Naive thymus-derived CD8-positive, alpha-beta T cell (primary cell): ENCODE measurements around the gene PKNOX2. TPM values are rescaled to one million over a fixed set of nuclear protein-coding genes. Genes with fewer than 3 reads are reported as not detected.

Experiments
- ATAC-seq, 2 donors: fragments of 150-1000 bp; cut with Tn5 transposase in 1 of 2; sonication (Bioruptor Pico), chemical (Tn5 transposase) in 1 of 2; 1 replicate in 1 of 2; 2 replicates in 1 of 2; pipeline ENCODE4 v1.10.0; 2021; ENCODE audit warnings: mild to moderate bottlenecking in 2 of 2, moderate library complexity in 2 of 2
- POLR2A ChIA-PET: fragments of 350-600 bp; sonication (Branson Sonifier 250); formaldehyde crosslinking; loops from one replicate; lab custom pipeline; 2021; ENCODE audit warnings: antibody characterized with exemption; lab: Charles Lee
- DNase-seq, 10 donors: peaks; one replicate each; pipeline versions ENCODE4 v3.0.0 to v3.0.0-alpha.2; 2020 to 2022
- H3K27ac Mint-ChIP-seq, 10 donors: one replicate each; pipeline ENCODE4 v1.8.0; 2020 to 2022; ENCODE audit warnings: mild to moderate bottlenecking in 10 of 10, mixed read lengths in 10 of 10, moderate library complexity in 4 of 10, inconsistent platforms in 1 of 10
- H3K27me3 Mint-ChIP-seq, 5 donors: one replicate each; pipeline ENCODE4 v1.8.0; 2021 to 2022; ENCODE audit warnings: mixed read lengths in 5 of 5
- H3K36me3 Mint-ChIP-seq, 3 donors: one replicate each; pipeline ENCODE4 v1.8.0; 2020 to 2022; ENCODE audit warnings: mixed read lengths in 3 of 3, mild to moderate bottlenecking in 2 of 3, inconsistent platforms in 1 of 3
- H3K4me1 Mint-ChIP-seq, 4 donors: one replicate each; pipeline ENCODE4 v1.8.0; 2021 to 2022; ENCODE audit warnings: mixed read lengths in 4 of 4
- H3K4me3 Mint-ChIP-seq, 10 donors: one replicate each; pipeline ENCODE4 v1.8.0; 2020 to 2022; ENCODE audit warnings: mild to moderate bottlenecking in 10 of 10, mixed read lengths in 10 of 10, moderate library complexity in 6 of 10, inconsistent platforms in 1 of 10
- H3K9me3 Mint-ChIP-seq, 9 donors: one replicate each; pipeline ENCODE4 v1.8.0; 2020 to 2022; ENCODE audit warnings: mixed read lengths in 9 of 9, mild to moderate bottlenecking in 3 of 9, inconsistent platforms in 1 of 9, moderate library complexity in 1 of 9
- polyA plus RNA-seq, 3 donors: library from polyadenylated mRNA; unstranded; fragments of 300-500 nt; fragmentation: Illumina TruSeq; gene quantifications; one replicate each; pipeline ENCODE4 v1.2.3, GENCODE V29; 2021
- total RNA-seq, 8 experiments: library from RNA in 2 of 8; stranded (reverse) in 2 of 8; gene quantifications; one replicate each; pipeline ENCODE4 v1.2.3 and lab custom pipeline; 2021 to 2026

PKNOX2 gene
- total and polyA plus RNA-seq, 5 experiments from 2014 or later: not detected

DNA sequence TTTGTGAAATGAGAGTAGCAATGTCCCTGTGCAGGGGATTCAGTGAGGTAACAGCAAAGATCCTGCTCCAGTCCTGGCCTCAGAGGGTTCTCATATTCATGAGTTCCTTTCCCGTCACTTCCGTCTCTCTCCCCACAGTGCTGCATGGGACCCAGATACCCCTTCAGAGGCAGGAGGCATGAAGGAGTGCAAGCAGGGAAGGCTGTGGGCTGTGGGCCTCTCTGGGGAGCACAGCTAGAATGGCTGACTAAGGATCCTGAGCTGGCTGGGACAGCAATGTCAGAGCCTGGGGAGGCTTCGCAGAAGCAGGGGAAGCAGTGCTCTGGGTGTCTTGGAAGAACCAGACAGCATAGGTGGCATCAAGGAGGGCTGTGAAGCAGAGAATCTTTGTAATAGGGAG is 13.0 kb downstream of the PKNOX2 start:
- peak in 1 of 10 donors; percentile 44 for DNase-seq

DNA sequence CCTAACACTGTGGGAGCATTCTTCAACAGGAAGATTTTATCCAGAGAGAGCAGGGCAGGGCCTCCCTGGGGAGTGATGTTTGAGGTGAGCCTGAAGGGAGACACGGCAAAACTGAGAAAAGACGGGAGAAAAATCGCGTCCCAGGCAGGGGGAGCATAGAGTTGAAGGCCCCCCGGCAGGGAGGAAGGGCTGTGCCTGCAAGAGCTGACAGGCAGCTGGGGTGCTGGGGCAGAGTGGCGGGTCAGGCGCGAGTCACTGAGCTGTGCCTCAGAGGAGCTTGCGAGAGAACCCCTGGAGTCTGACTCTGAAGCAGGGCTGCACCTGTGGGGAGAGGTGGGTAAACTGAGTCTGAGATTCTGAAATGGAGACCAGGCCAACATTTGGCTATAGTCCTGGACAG is 14.8 kb downstream of the PKNOX2 start:
- H3K9me3 Mint-ChIP-seq: no peaks in the 10 kb centered on the region
- no peak for DNase-seq

More for the DNA sequence above, 13.0 kb downstream of the PKNOX2 start:
- H3K4me3 Mint-ChIP-seq: no peak overlapping the region
- POLR2A ChIA-PET: no interaction called here
- no peak for ATAC-seq
- H3K4me1 Mint-ChIP-seq: peaks cover 0 to 3% (median 0%) of the 10 kb centered on the region in 4 donors
- peaks cover 25 to 93% (median 59%) of the 10 kb centered on the region in 5 donors for H3K27me3 Mint-ChIP-seq
- no peak overlapping the region for H3K27ac Mint-ChIP-seq
- H3K9me3 Mint-ChIP-seq: no peaks in the 10 kb centered on the region
- no peaks in the 10 kb centered on the region for H3K36me3 Mint-ChIP-seq

DNA sequence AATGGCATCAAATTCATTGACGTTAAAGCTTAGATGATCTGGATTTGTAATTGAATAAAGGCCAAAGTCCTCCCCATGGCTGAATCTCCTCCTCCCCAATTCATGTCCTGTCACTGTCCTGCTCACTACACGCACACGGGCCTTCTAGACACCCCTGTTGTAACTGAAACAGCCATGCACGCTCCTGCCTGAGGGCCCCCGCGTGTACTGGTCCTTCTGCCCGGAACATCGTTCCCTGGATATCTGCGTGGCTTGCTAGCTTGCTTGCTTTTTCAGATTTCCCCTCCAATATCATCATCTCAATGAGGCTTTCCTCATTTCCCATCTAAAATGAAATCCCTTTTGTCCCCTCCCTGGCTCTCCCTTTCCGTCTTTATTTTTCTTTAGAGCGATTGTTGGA is 15.3 kb downstream of the PKNOX2 start:
- peaks cover 26 to 84% (median 43%) of the 10 kb centered on the region in 5 donors for H3K27me3 Mint-ChIP-seq
- H3K4me1 Mint-ChIP-seq: peaks cover 0 to 3% (median 0%) of the 10 kb centered on the region in 4 donors
- H3K36me3 Mint-ChIP-seq: no peaks in the 10 kb centered on the region
- no peak overlapping the region for H3K27ac Mint-ChIP-seq
- no peak for ATAC-seq
- POLR2A ChIA-PET: no interaction called here
- no peaks in the 10 kb centered on the region for H3K9me3 Mint-ChIP-seq
- DNase-seq: no peak
- H3K4me3 Mint-ChIP-seq: no peak overlapping the region

More for the DNA sequence above, 14.8 kb downstream of the PKNOX2 start:
- Mint-ChIP-seq H3K4me1 (peaks cover 0 to 3% (median 0%) of the 10 kb centered on the region in 4 donors), H3K4me3 (no peak overlapping the region), H3K27ac (no peak overlapping the region), H3K36me3 (no peaks in the 10 kb centered on the region), H3K27me3 (peaks cover 25 to 84% (median 46%) of the 10 kb centered on the region in 5 donors)
- POLR2A ChIA-PET: no interaction called here
- ATAC-seq: no peak

DNA sequence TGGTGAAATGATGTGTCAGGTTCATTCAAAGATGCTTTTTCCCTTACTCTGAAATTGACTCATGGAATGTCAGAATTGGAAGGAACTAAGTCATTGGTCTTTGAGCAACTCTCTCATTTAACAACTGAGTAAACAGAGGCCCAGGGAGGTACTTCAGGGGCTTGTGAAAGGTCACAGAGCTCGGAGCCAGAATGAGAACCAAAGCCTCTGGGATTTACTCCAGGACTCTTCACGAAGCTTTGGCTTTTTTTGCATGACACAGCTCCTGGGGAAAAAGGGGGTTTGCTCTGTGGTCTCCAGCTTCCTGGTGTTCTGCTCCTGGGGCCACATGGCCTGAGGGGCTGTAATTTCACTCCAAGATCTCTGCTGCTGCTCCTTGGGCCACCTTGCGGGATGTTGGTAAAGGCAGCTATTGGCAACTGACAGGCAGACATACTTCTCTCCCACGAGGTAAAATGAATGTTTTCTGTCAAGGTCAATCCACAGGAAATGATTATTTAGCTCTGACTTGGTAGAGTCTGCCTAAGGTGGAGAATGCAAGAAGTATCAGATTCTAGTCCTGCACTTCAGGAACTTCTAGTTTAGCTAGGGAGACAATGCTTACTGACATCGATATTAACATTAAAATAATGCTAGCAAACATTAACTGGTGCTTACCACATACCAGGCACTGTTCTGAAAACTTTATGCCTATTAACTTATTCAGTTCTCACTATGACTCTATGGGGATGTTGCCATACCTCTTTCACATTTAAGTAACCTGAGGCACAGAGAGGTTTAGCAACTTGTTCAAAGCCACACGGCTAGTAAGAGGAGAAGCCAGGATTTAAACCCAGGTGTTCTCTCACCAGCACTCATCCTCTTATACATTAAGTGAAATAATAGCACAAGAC is 16.1 kb downstream of the PKNOX2 start:
- no peaks in the 10 kb centered on the region for H3K9me3 Mint-ChIP-seq
- no peaks in the 10 kb centered on the region for H3K36me3 Mint-ChIP-seq
- no peak for ATAC-seq
- no peak overlapping the region for H3K4me3 Mint-ChIP-seq
- peaks cover 30 to 84% (median 38%) of the 10 kb centered on the region in 5 donors for H3K27me3 Mint-ChIP-seq
- H3K4me1 Mint-ChIP-seq: peaks cover 0 to 2% (median 0%) of the 10 kb centered on the region in 4 donors
- no peak for DNase-seq
- H3K27ac Mint-ChIP-seq: no peak overlapping the region
- POLR2A ChIA-PET: no interaction called here

DNA sequence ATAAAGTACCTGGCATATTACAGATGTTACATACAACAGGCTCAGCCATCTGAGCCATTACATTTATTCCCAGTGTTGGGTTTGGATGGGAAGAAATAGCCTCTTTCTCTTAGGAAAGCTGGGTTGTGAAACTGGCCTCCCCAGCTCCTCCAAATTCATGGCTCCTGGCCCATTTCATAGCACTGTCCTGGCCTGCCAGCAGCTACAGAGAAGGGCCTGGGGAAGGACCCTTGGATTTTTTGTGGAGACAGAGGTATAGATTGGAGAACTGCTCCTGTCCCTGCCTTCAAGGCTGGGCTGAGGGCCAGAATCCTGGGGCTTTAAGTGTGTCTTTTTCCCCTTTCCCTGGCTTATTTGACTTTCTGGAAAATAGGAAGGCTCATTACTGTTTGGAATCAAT is 18.0 kb downstream of the PKNOX2 start:
- ATAC-seq: no peak
- POLR2A ChIA-PET: no interaction called here
- H3K36me3 Mint-ChIP-seq: peaks cover 0 to 4% (median 0%) of the 10 kb centered on the region in 3 donors

DNA sequence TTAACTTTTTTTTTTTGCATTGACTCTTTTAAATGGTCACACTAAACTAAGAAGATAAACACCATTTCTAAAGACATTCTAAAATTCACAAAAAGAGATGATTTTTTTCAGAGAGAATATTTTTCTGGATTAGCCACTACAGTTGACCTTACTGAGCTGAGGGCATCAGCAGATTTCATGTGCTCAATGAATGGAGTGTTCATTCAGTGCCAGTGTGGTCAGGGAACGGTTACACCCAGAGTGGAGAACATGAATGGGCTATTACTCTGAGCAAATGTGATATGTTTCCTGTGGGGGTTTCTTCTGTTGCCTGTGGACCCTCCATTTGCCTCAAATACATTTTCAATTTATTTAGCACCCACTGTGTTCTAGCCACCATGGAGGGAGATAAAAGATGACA is 19.1 kb downstream of the PKNOX2 start:
- Mint-ChIP-seq H3K27me3 (peaks cover 28 to 74% (median 31%) of the 10 kb centered on the region in 5 donors), H3K36me3 (peaks cover 0 to 4% (median 0%) of the 10 kb centered on the region in 3 donors), H3K4me3 (no peak overlapping the region), H3K9me3 (peaks cover 0 to 6% (median 3%) of the 10 kb centered on the region in 9 donors), H3K27ac (no peak overlapping the region), H3K4me1 (no peaks in the 10 kb centered on the region)
- POLR2A ChIA-PET: no interaction called here
- ATAC-seq: no peak
- DNase-seq: no peak

More for the DNA sequence above, 18.0 kb downstream of the PKNOX2 start:
- Mint-ChIP-seq H3K27ac (no peak overlapping the region), H3K9me3 (peaks cover 0 to 6% (median 2%) of the 10 kb centered on the region in 9 donors), H3K4me3 (no peak overlapping the region), H3K27me3 (peaks cover 28 to 80% (median 29%) of the 10 kb centered on the region in 5 donors), H3K4me1 (no peaks in the 10 kb centered on the region)
- no peak for DNase-seq

DNA sequence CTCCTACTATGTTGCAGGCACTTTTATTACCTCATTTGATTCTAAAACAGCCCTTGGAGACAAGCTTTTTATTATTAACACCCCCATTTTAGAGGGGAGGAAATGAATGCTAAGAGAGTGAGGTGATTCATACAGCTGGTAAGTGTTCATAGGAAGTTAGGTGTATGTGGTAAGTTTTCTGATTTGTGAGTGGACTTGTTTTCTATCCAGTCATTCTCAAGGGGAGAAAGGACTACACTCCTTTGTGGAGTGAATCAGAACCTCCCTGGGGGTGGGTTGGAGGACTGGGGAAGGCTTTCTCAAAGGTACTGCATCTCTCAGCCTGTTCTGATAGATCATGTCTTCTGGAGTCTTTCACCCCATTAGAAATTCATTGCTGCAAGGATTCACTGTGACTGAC is 23.5 kb downstream of the PKNOX2 start:
- H3K4me3 Mint-ChIP-seq: no peak overlapping the region
- POLR2A ChIA-PET: no interaction called here
- H3K4me1 Mint-ChIP-seq: peaks cover 0 to 2% (median 0%) of the 10 kb centered on the region in 4 donors
- peaks cover 0 to 4% (median 0%) of the 10 kb centered on the region in 3 donors for H3K36me3 Mint-ChIP-seq
- ATAC-seq (no peak), DNase-seq (no peak)
- peaks cover 38 to 85% (median 50%) of the 10 kb centered on the region in 5 donors for H3K27me3 Mint-ChIP-seq
- H3K27ac Mint-ChIP-seq: no peak overlapping the region
- peaks cover 0 to 11% (median 4%) of the 10 kb centered on the region in 9 donors for H3K9me3 Mint-ChIP-seq

DNA sequence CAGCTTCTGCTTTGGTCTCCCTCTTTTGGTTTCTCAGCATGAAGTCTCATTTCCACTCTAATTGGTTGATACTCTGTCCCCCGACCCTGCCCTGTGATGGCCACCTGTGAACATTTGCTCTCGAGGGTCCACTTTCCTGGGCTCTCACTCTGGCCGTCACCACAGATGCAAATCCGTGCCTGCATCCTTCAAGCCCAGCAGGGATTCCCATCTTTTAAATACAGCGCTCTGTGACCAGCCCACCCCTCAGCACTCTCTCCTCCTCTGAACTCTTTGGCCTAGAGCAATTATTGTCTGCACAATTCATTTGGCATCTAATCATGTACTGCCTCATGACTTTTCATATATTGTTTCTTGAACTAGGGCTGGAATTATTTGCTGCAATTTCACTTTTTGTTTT is 26.0 kb downstream of the PKNOX2 start:
- H3K4me3 Mint-ChIP-seq: no peak overlapping the region
- POLR2A ChIA-PET: no interaction called here
- ATAC-seq (no peak), DNase-seq (no peak)
- no peak overlapping the region for H3K27ac Mint-ChIP-seq
- peaks cover 36 to 87% (median 48%) of the 10 kb centered on the region in 5 donors for H3K27me3 Mint-ChIP-seq
- peaks cover 0 to 25% (median 10%) of the 10 kb centered on the region in 9 donors for H3K9me3 Mint-ChIP-seq
- peaks cover 0 to 13% (median 0%) of the 10 kb centered on the region in 3 donors for H3K36me3 Mint-ChIP-seq
- H3K4me1 Mint-ChIP-seq: peaks cover 0 to 2% (median 0%) of the 10 kb centered on the region in 4 donors

DNA sequence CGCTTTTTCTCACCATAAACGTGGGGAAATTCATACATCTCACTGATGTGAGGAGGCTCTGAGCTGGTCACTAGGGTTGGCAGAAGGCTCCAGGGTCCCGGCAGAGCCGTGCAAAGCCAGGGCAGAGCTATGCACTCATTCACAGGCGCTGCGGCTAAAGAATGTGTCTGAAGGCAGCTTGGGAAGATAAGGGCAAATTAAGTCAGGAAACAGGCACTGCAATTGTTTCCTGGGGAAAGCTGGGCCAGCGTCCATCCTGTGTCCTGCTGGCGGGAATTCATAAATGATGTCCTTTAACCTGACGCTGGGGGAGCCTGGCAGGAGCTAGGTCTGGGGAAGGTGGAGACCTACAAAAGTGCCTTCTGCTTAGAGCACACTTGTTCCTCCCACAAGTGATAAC is 27.6 kb downstream of the PKNOX2 start:
- DNase-seq: no peak
- Mint-ChIP-seq H3K36me3 (peaks cover 0 to 10% (median 0%) of the 10 kb centered on the region in 3 donors), H3K4me1 (peaks cover 0 to 2% (median 0%) of the 10 kb centered on the region in 4 donors), H3K27ac (no peak overlapping the region), H3K27me3 (peaks cover 31 to 72% (median 41%) of the 10 kb centered on the region in 5 donors), H3K9me3 (peaks cover 0 to 25% (median 8%) of the 10 kb centered on the region in 9 donors), H3K4me3 (no peak overlapping the region)
- POLR2A ChIA-PET: no interaction called here
- no peak for ATAC-seq

DNA sequence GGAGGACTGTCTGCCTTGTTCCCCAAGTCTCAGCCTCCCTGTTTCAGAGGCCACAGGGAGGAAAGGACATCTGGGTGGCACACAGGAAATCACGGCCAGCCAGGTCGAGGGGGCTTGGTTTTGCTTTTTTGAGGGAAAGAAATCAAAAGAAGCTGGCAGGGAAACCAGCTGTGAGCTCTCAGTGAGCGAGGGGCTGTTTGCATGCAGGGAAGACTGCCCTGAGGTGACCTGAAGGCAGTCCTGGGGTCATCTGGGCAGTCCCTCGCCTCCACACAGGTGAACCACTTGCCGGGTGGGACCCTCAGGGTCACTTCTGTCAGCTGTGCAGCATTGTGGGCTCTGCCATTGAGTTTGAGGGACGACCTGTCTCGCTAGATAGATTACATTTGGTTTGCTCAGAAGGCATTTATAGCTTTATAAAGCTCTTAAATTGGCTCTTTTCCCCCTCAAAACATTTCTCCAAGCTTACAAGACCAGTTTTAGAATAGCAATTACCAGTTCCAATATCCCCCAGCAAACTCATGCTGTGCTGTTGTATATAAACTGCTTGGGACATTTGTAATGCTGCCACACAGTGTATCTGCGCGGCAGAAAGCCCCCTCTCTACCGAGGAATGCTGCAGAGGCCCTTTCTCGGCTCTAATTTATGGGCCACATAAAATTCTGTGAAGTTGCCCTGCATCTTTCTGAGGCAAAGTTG is 28.3 kb downstream of the PKNOX2 start:
- peaks cover 0 to 22% (median 8%) of the 10 kb centered on the region in 9 donors for H3K9me3 Mint-ChIP-seq
- DNase-seq (no peak), ATAC-seq (no peak)
- POLR2A ChIA-PET: no interaction called here
- H3K27me3 Mint-ChIP-seq: peaks cover 29 to 75% (median 45%) of the 10 kb centered on the region in 5 donors
- H3K4me3 Mint-ChIP-seq: no peak overlapping the region
- H3K4me1 Mint-ChIP-seq: peaks cover 0 to 2% (median 0%) of the 10 kb centered on the region in 4 donors
- H3K27ac Mint-ChIP-seq: no peak overlapping the region
- H3K36me3 Mint-ChIP-seq: peaks cover 0 to 10% (median 0%) of the 10 kb centered on the region in 3 donors

DNA sequence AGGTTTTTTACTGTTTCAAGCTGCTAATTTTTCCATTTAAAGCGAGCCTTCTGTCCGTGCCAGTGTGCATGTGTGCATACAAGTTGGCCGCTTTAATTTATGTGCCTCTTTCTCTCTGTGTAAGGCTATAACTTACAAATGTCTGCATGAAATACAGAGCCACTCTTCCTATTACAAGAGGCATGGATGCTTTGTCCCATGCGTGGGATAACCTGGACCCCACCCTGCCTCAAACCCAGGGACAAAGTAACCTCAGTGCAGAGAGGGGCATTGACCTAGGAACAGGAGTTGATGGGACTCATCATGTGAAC is 28.8 kb downstream of the PKNOX2 start:
- Mint-ChIP-seq H3K4me3 (no peak overlapping the region), H3K27me3 (peaks cover 27 to 78% (median 44%) of the 10 kb centered on the region in 5 donors), H3K27ac (no peak overlapping the region), H3K4me1 (peaks cover 0 to 2% (median 0%) of the 10 kb centered on the region in 4 donors), H3K36me3 (peaks cover 0 to 10% (median 0%) of the 10 kb centered on the region in 3 donors), H3K9me3 (peaks cover 0 to 22% (median 8%) of the 10 kb centered on the region in 9 donors)
- POLR2A ChIA-PET: no interaction called here
- no peak for DNase-seq
- ATAC-seq: no peak

DNA sequence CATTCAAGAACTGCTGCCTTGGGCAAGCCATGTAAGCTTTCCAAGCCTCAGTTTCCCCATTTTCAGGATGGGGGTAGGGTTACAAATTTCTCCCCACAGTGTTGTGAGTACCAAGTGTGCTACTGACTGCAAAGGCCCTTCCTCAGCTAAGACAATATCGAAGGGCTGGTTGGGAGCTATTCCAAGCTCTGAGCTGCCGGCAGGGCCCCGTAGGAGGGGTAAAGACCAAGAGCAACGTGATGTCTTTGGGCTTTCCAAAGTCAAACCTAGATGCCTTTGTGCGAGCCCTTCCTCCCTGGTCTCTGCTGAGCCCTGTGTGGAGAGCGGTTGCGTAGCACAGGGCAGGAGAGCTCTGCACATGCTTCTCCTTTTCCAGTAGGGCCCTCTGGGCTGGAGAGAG is 29.3 kb downstream of the PKNOX2 start:
- Mint-ChIP-seq H3K27me3 (peaks cover 27 to 74% (median 48%) of the 10 kb centered on the region in 5 donors), H3K4me3 (no peak overlapping the region), H3K27ac (no peak overlapping the region), H3K4me1 (peaks cover 0 to 2% (median 0%) of the 10 kb centered on the region in 4 donors), H3K9me3 (peaks cover 0 to 22% (median 8%) of the 10 kb centered on the region in 9 donors), H3K36me3 (peaks cover 0 to 10% (median 0%) of the 10 kb centered on the region in 3 donors)
- DNase-seq: no peak
- ATAC-seq: no peak
- POLR2A ChIA-PET: no interaction called here
